Mucosa of stomach (tissue), 1 donor: ENCODE results near the gene LOXL1.
"Not testable (repeated sequence)": the region's sequence is repeated elsewhere in the genome, so short reads cannot be mapped to it uniquely, and the experiment has no call there.

Experiments
- H3K27me3 ChIP-seq: one replicate; pipeline ENCODE4 v1.7.0; 2013; ENCODE audit warnings: mild to moderate bottlenecking, low read length; ENCODE audit not compliant: control insufficient read depth, insufficient read depth
- H3K36me3 ChIP-seq: one replicate; pipeline ENCODE4 v1.7.0; 2013; ENCODE audit warnings: low read length; ENCODE audit not compliant: control insufficient read depth, insufficient read depth
- H3K4me1 ChIP-seq: one replicate; pipeline ENCODE4 v1.7.0; 2013; ENCODE audit warnings: mild to moderate bottlenecking, low read length; ENCODE audit not compliant: control insufficient read depth, insufficient read depth
- H3K4me3 ChIP-seq: one replicate; pipeline ENCODE4 v1.7.0; 2013; ENCODE audit warnings: low read length
- H3K9ac ChIP-seq: one replicate; pipeline ENCODE4 v1.7.0; 2013; ENCODE audit warnings: mild to moderate bottlenecking, low read length, moderate library complexity
- H3K9me3 ChIP-seq: one replicate; pipeline ENCODE4 v1.7.0; 2013; ENCODE audit warnings: mild to moderate bottlenecking, low read length, moderate library complexity; ENCODE audit not compliant: control insufficient read depth
- donor health status: Pancreatic carcinoma.

LOXL1 gene

GRCh38 chr15:73928971-73929627, 2.8 kb downstream of the LOXL1 start:
- Histone ChIP-seq H3K36me3 (no peaks in the 10 kb centered on the region), H3K4me3 (no peak overlapping the region), H3K4me1 (peaks cover 51% of the 10 kb centered on the region), H3K27me3 (no peaks in the 10 kb centered on the region), H3K9ac (no peak overlapping the region), H3K9me3 (no peaks in the 10 kb centered on the region)

- H3K4me3 ChIP-seq: no peak overlapping the region
- no peaks in the 10 kb centered on the region for H3K27me3 ChIP-seq
- H3K36me3 ChIP-seq: no peaks in the 10 kb centered on the region
- peaks cover 44% of the 10 kb centered on the region for H3K4me1 ChIP-seq
- H3K9me3 ChIP-seq: no peaks in the 10 kb centered on the region
- no peak overlapping the region for H3K9ac ChIP-seq
Observed at GRCh38 chr15:73930371-73930770, 4.1 kb downstream of the LOXL1 start.

DNA sequence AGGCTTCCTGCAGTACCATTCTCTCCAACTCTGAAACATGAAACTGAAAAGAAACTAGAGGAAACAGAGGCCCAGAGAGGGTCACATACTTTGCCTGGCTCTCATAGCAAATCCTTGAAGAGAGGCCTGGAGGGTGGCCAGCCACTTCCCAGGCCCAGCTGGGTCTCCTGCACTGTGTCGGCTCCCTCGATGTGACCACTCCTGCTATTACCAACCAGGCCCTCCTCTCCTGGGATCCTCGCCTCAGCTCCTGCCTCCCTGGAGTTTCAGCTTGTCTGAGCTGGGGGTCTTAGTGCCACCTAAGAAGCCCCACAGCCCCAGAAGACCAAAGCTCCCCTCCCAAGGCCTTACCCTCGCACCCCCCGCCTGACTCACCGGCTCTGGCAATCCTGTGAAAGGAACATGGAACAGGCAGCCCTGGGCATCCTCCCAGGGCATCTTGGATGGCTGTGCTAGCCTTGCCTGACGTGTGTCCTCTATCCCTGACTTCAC, 4.6 kb downstream of the LOXL1 start:
- Histone ChIP-seq H3K4me1 (peaks cover 43% of the 10 kb centered on the region), H3K9me3 (no peaks in the 10 kb centered on the region), H3K4me3 (no peak overlapping the region), H3K9ac (no peak overlapping the region), H3K27me3 (no peaks in the 10 kb centered on the region), H3K36me3 (no peaks in the 10 kb centered on the region)

DNA sequence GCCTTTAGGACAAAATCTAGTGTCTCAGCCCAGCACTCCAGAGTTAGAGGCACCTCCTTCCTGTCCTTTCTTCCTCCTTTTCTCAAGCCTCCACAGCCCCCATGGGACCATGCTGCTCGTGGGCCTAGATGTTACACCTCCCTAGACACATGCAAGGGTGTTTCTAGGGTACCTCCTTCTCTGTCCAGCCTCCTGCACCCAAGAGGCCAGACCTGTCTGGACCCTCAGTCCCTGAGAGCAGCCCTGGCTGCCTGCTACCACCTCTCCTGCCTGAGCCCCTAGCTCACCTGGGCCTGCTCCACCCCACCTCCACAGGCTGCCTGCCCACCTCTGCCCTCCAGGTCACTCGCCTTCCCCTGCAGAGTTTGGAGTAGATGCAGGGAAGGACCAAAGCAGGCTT, 5.2 kb downstream of the LOXL1 start:
- H3K9me3 ChIP-seq: no peaks in the 10 kb centered on the region
- H3K36me3 ChIP-seq: no peaks in the 10 kb centered on the region
- H3K4me1 ChIP-seq: peaks cover 43% of the 10 kb centered on the region
- no peak overlapping the region for H3K4me3 ChIP-seq
- H3K9ac ChIP-seq: no peak overlapping the region
- H3K27me3 ChIP-seq: no peaks in the 10 kb centered on the region

DNA sequence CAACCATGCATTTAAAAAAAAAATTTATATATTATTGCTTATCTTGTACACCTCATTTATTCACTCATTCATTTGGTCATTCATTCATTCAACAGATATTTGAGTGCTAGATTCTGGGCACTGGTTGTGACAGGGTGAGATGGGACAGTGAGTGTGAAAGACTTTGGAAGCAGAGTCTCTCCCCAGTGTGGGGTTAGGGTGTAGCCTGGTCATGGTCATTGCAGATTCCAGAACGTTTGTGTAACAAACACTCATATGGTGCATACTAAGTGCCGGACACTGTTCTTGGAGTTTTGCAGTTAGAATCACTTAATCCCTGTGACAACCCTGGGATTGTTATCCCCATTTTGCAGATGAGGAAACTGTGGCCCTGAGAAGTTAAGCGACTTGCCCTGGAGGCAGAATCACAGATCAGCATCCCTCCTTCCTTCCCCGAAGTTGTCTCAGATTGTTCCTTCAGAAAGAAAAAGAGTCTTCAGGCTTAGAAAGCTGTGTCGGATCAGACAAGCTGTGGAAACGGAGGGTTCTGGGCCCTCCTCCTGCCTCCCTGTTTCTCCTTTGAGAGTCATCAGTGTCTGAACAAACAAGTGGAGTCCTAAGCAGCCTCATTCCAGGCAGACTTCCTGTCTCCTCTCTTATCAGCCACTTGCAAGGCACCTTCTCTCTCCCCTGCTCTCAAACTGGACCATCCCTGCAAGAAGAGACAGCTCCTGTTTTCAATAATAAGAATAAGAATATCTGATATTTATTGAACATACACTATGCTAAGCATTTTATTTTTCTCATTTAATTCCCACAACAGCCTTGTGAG, 6.3 kb downstream of the LOXL1 start:
- Histone ChIP-seq H3K4me3 (no peak overlapping the region), H3K4me1 (peaks cover 41% of the 10 kb centered on the region), H3K9me3 (no peaks in the 10 kb centered on the region), H3K27me3 (no peaks in the 10 kb centered on the region), H3K36me3 (no peaks in the 10 kb centered on the region), H3K9ac (no peak overlapping the region)

DNA sequence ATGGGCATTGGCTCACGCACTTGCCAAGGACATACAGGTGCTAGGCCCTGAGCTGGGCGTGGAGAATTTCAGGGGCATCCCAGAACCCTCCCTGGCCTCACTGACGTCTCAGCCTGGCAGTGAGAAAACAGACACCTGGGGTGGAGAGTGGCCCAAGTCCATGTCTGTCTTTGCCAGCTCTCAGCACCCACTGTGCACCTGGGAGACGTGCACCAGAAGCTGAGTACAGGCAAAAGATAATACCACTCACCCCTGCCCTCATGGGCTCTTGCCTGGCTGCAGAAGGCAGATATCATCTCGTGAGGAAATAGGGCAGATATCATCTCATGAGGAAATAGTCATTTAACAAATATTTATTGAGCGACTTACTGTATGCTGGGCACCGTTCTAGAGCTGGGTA, 8.0 kb downstream of the LOXL1 start:
- Histone ChIP-seq H3K9ac (no peak overlapping the region), H3K9me3 (no peaks in the 10 kb centered on the region), H3K4me3 (no peak overlapping the region), H3K4me1 (peaks cover 28% of the 10 kb centered on the region), H3K27me3 (no peaks in the 10 kb centered on the region), H3K36me3 (no peaks in the 10 kb centered on the region)

DNA sequence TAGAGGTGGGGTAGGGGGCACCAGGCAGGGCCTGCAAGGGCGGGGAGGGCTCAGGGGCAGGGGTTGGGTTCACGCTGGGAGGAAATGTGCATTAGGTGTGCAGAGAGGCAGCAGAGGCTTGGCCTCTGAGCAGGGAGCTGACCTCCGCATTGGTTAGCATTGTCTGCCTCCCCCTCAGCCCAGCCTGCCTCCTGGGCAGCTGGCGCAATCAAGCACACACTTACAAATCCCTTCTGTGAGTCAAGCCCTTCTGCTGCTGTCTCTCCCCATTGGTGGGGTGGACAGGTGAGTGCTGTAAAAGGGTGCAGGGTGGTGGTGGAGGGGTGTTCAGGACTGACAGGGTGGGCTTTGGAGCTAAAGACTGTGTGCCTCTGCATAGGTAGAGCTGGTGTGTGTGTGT, 9.3 kb downstream of the LOXL1 start:
- H3K4me1 ChIP-seq: peaks cover 25% of the 10 kb centered on the region
- H3K27me3 ChIP-seq: no peaks in the 10 kb centered on the region
- no peak overlapping the region for H3K9ac ChIP-seq
- no peaks in the 10 kb centered on the region for H3K9me3 ChIP-seq
- no peaks in the 10 kb centered on the region for H3K36me3 ChIP-seq
- no peak overlapping the region for H3K4me3 ChIP-seq

- Histone ChIP-seq H3K4me3 (no peak overlapping the region), H3K4me1 (peaks cover 29% of the 10 kb centered on the region), H3K27me3 (no peaks in the 10 kb centered on the region), H3K9ac (no peak overlapping the region), H3K36me3 (no peaks in the 10 kb centered on the region), H3K9me3 (no peaks in the 10 kb centered on the region)
Observed at GRCh38 chr15:73936181-73936580, 9.9 kb downstream of the LOXL1 start.

DNA sequence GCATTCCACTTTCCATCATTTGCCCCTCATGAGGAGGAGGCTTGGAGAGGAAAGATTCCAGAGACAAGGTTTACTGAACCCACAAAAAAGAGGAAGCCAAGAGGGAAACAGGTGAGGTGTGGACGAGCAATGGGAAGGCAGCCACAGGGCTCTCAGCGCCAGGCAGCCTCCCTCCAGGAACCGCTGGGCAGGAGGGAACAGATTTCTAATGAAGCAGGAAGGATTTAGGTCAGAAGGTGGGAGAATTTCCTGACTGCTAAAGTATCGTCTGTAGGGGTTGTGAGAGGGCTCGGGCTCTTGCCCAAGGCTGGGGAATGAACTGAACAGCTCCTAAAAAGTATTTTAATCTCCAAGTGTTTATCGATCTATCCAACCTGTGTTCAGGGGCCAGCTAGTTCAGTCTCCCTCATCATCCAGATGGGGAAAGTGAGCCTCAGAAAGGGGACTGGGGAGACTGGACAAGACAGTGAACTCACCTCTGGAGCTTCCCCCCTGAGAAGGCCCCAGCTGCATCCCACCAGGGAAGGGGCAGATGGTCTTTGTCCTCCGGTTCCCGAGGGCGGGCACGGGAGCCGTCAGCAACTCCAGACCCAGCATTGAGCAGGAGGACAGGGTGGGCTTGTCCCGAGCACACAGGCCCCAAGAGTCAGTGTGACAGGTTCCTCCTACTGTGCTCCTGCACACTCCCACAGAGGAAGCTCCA, 10.5 kb downstream of the LOXL1 start:
- Histone ChIP-seq H3K4me1 (peaks cover 35% of the 10 kb centered on the region), H3K27me3 (no peaks in the 10 kb centered on the region), H3K9ac (no peak overlapping the region), H3K4me3 (no peak overlapping the region), H3K36me3 (no peaks in the 10 kb centered on the region), H3K9me3 (no peaks in the 10 kb centered on the region)

- Histone ChIP-seq H3K4me1 (peaks cover 38% of the 10 kb centered on the region), H3K4me3 (no peak overlapping the region), H3K36me3 (no peaks in the 10 kb centered on the region)
Observed at GRCh38 chr15:73937296-73937695, 11.0 kb downstream of the LOXL1 start.

DNA sequence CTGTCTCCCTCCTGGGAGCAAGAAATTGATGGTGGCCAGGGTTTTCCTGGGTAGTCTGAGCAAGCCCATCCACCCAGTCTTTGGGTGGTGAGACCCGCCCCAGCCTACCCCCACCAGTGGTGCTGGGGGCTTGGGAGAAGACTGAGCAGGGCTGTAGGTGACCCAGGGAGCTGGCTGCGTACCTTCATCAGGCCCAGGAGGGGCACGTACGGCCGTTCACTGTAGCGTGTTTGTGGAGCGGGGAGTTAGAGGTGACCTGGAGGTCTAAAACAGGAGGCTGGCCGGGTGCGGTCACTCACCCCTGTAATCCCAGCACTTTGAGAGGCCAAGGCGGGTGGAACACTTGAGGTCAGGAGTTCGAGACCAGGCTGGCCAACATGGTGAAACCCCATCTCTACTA, 11.5 kb downstream of the LOXL1 start:
- H3K27me3 ChIP-seq: no peaks in the 10 kb centered on the region
- no peaks in the 10 kb centered on the region for H3K36me3 ChIP-seq
- peaks cover 38% of the 10 kb centered on the region for H3K4me1 ChIP-seq
- no peak overlapping the region for H3K9ac ChIP-seq
- no peaks in the 10 kb centered on the region for H3K9me3 ChIP-seq
- H3K4me3 ChIP-seq: no peak overlapping the region

More at GRCh38 chr15:73937296-73937695, 11.0 kb downstream of the LOXL1 start:
- H3K9me3 ChIP-seq: no peaks in the 10 kb centered on the region
- H3K9ac ChIP-seq: no peak overlapping the region
- H3K27me3 ChIP-seq: no peaks in the 10 kb centered on the region

- H3K9ac ChIP-seq, H3K36me3 ChIP-seq, H3K9me3 ChIP-seq, H3K4me3 ChIP-seq, H3K27me3 ChIP-seq: not testable (repeated sequence)
- peaks cover 42% of the 10 kb centered on the region for H3K4me1 ChIP-seq
Observed at GRCh38 chr15:73938516-73938915, 12.3 kb downstream of the LOXL1 start.
